Psoas muscle (tissue), 8 donors: ENCODE results near the gene ASAH2. TPM values are rescaled to one million over a fixed set of nuclear protein-coding genes. Genes with fewer than 3 reads are reported as not detected.
"Not testable (repeated sequence)": the region's sequence is repeated elsewhere in the genome, so short reads cannot be mapped to it uniquely, and the experiment has no call there.

Source experiments
- ATAC-seq, 4 donors: fragments of 200-7000 bp; cut with Tn5 transposase; one replicate each; pipeline ENCODE4 v1.9.1; 2020; ENCODE audit warnings: moderate library complexity in 3 of 4, mild to moderate bottlenecking in 2 of 4
- DNase-seq, 2 donors: peaks; one replicate each; pipeline ENCODE4 v3.0.0-alpha.2; 2020
- H3K27ac ChIP-seq: fragments of 200-600 bp; one replicate; pipeline ENCODE4 v1.8.0; 2022
- H3K27me3 ChIP-seq, 3 donors: fragments of 200-600 bp in 1 of 3; one replicate each; pipeline versions ENCODE4 v1.6.1 to v1.8.0; 2013 to 2022; ENCODE audit warnings: low read length in 2 of 3, mild to moderate bottlenecking in 2 of 3, moderate library complexity in 1 of 3; ENCODE audit not compliant: insufficient read depth in 3 of 3
- H3K36me3 ChIP-seq, 2 donors: fragments of 200-600 bp in 1 of 2; one replicate each; pipeline versions ENCODE4 v1.6.1 to v1.8.0; 2013 to 2022; ENCODE audit warnings: low read depth in 1 of 2, mild to moderate bottlenecking in 1 of 2, moderate library complexity in 1 of 2; ENCODE audit not compliant: insufficient read depth in 1 of 2
- H3K4me1 ChIP-seq: fragments of 200-600 bp; one replicate; pipeline ENCODE4 v1.8.0; 2022
- H3K4me3 ChIP-seq: fragments of 200-600 bp; one replicate; pipeline ENCODE4 v1.8.0; 2022; ENCODE audit warnings: mild to moderate bottlenecking
- H3K9me3 ChIP-seq: fragments of 200-600 bp; one replicate; pipeline ENCODE4 v1.8.0; 2022
- CTCF ChIP-seq: fragments of 200-600 bp; IDR thresholded peaks from one replicate; pipeline ENCODE4 v1.8.0; 2022; ENCODE audit warnings: antibody characterized with exemption
- WGBS, 3 donors: extraction: QIAGEN DNeasy Blood & Tissue Kit; methylation state at CpG; one replicate each; pipeline versions ENCODE4 v1.1.6 to v1.1.7; 2013; 5-methylcytosine and 5-hydroxymethylcytosine counted together
- intact Hi-C, 2 donors: fragments of 100-400 bp; cut with DNase I; formaldehyde crosslinking; loops; one replicate each; pipeline versions ENCODE4 v1.11.0 to v1.14.2; 2022
- polyA plus RNA-seq, 3 donors: library from polyadenylated mRNA; stranded (reverse); fragments of 200-250 nt; gene quantifications; one replicate each; pipeline ENCODE4 v1.2.3, GENCODE V29; 2013
- total RNA-seq, 4 donors: library from RNA; stranded (reverse); fragmentation: NEBNext Ultra II Directional in 2 of 4; extraction: Animal tissue kit (Norgen Biotek cat#: 25700) in 2 of 4; gene quantifications; one replicate each; pipeline versions ENCODE4 v1.2.1 to v1.2.4, GENCODE V29; 2021 to 2023
- donor health status: healthy with polysubstance abuse.
- donor health status: DM: no; HTN: no; CAD: no; lungs with moderate emphysema.
- donor health status: Bipolar disorder and iron deficiency.
- donor health status: healthy.
- donor health status: DM: yes; HTN: yes; CAD: no.
- donor health status: DM: no; HTN: no; CAD: no.
- donor health status: DM: no; HTN: no; CAD: no.
- donor health status: DM: yes; HTN: yes; CAD: no.

The ASAH2 gene
- total and polyA plus RNA-seq, 7 donors: 0.08 to 3.6 (median 0.27) TPM

GRCh38 chr10:50244201-50244600, 7.1 kb downstream of the ASAH2 start:
- H3K9me3 ChIP-seq: no peaks in the 10 kb centered on the region
- H3K27ac ChIP-seq: no peak overlapping the region
- H3K36me3 ChIP-seq: no peaks in the 10 kb centered on the region
- no peak overlapping the region for H3K4me3 ChIP-seq
- no peak for TF ChIP-seq CTCF
- intact Hi-C loops: no loop called here
- ATAC-seq (no peak), DNase-seq (no peak)
- H3K4me1 ChIP-seq: no peaks in the 10 kb centered on the region
- H3K27me3 ChIP-seq: peaks cover 0 to 3% (median 0%) of the 10 kb centered on the region in 3 donors

GRCh38 chr10:50242777-50243176, 8.5 kb downstream of the ASAH2 start:
- TF ChIP-seq CTCF: no peak
- no peaks in the 10 kb centered on the region for H3K9me3 ChIP-seq
- WGBS, 3 donors: 91 to 94% (median 93%) methylated on average over 4 of the region's 4 CpGs
- no peak overlapping the region for H3K27ac ChIP-seq
- no peaks in the 10 kb centered on the region for H3K4me1 ChIP-seq
- intact Hi-C loops: no loop called here
- no peak overlapping the region for H3K4me3 ChIP-seq
- no peak for DNase-seq
- no peaks in the 10 kb centered on the region for H3K36me3 ChIP-seq
- H3K27me3 ChIP-seq: peaks cover 0 to 7% (median 0%) of the 10 kb centered on the region in 3 donors
- no peak for ATAC-seq

GRCh38 chr10:50241478-50241877, 9.8 kb downstream of the ASAH2 start:
- ATAC-seq, H3K36me3 ChIP-seq, H3K27ac ChIP-seq, intact Hi-C loops, H3K4me3 ChIP-seq, DNase-seq, H3K27me3 ChIP-seq, H3K4me1 ChIP-seq, H3K9me3 ChIP-seq: not testable (repeated sequence)
- 92 to 95% (median 93%) methylated on average over 1 of the region's 1 CpG for whole genome bisulfite sequencing, 3 donors

- WGBS, 3 donors: 66 to 77% (median 76%) methylated on average over 4 of the region's 4 CpGs
- DNase-seq: no peak
- intact Hi-C loops: no loop called here
These were observed 16.8 kb downstream of the ASAH2 start for GRCh38 chr10:50234486-50234885.

GRCh38 chr10:50232261-50232639, 19.1 kb downstream of the ASAH2 start:
- DNase-seq: no peak
- TF ChIP-seq CTCF: no peak
- no peaks in the 10 kb centered on the region for H3K4me1 ChIP-seq

More at GRCh38 chr10:50234486-50234885, 16.8 kb downstream of the ASAH2 start:
- TF ChIP-seq CTCF: no peak
- Histone ChIP-seq H3K4me3 (no peak overlapping the region), H3K27me3 (peaks cover 0 to 7% (median 6%) of the 10 kb centered on the region in 3 donors), H3K36me3 (no peaks in the 10 kb centered on the region), H3K27ac (no peak overlapping the region), H3K4me1 (no peaks in the 10 kb centered on the region), H3K9me3 (no peaks in the 10 kb centered on the region)
- ATAC-seq: no peak

More at GRCh38 chr10:50232261-50232639, 19.1 kb downstream of the ASAH2 start:
- ATAC-seq: no peak
- no peaks in the 10 kb centered on the region for H3K36me3 ChIP-seq
- intact Hi-C loops: no loop called here
- no peaks in the 10 kb centered on the region for H3K9me3 ChIP-seq
- H3K27ac ChIP-seq: no peak overlapping the region
- H3K27me3 ChIP-seq: peaks cover 0 to 6% (median 0%) of the 10 kb centered on the region in 3 donors
- H3K4me3 ChIP-seq: no peak overlapping the region
